Measurements from ENCODE around the gene SDF4.

GRCh38 chr1:1222575-1223225 lies 9.1 kb downstream of the SDF4 start:
- TF ChIP-seq EZH2 (IDR thresholded peaks at IDR 0.05; ENCODE audit: insufficient read depth, poor library complexity, severe bottlenecking) (no peak), EZH2phosphoT487 (IDR thresholded peaks at IDR 0.05; ENCODE audit: insufficient read depth, low read depth) (no peak)

All from GM23248 (cell line).